Nephron (organoid): ENCODE results near the gene PRKG1.

Experiments
- H3K27ac Mint-ChIP-seq, 3 experiments: 2 replicates each; pipeline ENCODE4 v1.8.0; 2020; ENCODE audit warnings: mixed read lengths in 3 of 3, mild to moderate bottlenecking in 2 of 3, moderate library complexity in 1 of 3
- H3K27me3 Mint-ChIP-seq: 2 replicates; pipeline ENCODE4 v1.8.0; 2021; ENCODE audit warnings: low read depth, mild to moderate bottlenecking, moderate library complexity, mixed read lengths
- H3K36me3 Mint-ChIP-seq: 2 replicates; pipeline ENCODE4 v1.8.0; 2020; ENCODE audit warnings: low read depth, mixed read lengths
- H3K4me1 Mint-ChIP-seq: 2 replicates; pipeline ENCODE4 v1.8.0; 2020; ENCODE audit warnings: mixed read lengths
- H3K4me3 Mint-ChIP-seq, 3 experiments: 2 replicates each; pipeline ENCODE4 v1.8.0; 2020; ENCODE audit warnings: mild to moderate bottlenecking in 3 of 3, mixed read lengths in 3 of 3, moderate library complexity in 2 of 3
- H3K9me3 Mint-ChIP-seq: 2 replicates; pipeline ENCODE4 v1.8.0; 2020; ENCODE audit warnings: mixed read lengths
- TF ChIP-seq, protein P1 (sequence below), 3 experiments: fragments of 200-600 bp; sonication (generic); IDR thresholded peaks; one replicate each; pipeline ENCODE4 v1.5.0; 2021; ENCODE audit warnings: antibody characterized with exemption in 3 of 3; ENCODE audit not compliant: unreplicated experiment in 3 of 3

PRKG1 gene

DNA sequence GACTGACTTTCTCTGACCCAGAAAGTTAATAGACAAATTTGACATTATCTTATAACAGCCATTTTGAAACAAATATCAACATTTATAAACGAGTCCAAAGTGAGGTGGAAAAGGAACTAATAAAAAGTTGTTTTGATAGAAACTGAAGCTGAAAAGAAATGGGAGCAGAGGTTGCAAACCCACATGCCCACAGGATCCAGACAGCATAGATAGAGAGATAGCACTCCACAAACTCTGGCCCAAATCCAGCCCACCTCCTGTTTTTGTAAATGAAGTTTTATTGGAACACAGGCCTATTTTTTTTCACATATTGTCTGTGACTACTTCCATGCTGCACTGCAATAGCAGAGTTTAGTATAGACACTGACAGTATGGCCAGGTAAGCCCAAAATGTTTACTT, 171.9 kb downstream of the PRKG1 start:
- H3K4me3 Mint-ChIP-seq, result no peak overlapping the region
- H3K4me1 Mint-ChIP-seq, result peaks cover 81% of the 10 kb centered on the region
- no peaks in the 10 kb centered on the region for H3K9me3 Mint-ChIP-seq
- H3K36me3 Mint-ChIP-seq, result no peaks in the 10 kb centered on the region
- H3K27me3 Mint-ChIP-seq, result no peaks in the 10 kb centered on the region
- H3K27ac Mint-ChIP-seq, result peak overlapping the region; percentile 84 to 90 (median 88)
- TF ChIP-seq, protein P1, sequence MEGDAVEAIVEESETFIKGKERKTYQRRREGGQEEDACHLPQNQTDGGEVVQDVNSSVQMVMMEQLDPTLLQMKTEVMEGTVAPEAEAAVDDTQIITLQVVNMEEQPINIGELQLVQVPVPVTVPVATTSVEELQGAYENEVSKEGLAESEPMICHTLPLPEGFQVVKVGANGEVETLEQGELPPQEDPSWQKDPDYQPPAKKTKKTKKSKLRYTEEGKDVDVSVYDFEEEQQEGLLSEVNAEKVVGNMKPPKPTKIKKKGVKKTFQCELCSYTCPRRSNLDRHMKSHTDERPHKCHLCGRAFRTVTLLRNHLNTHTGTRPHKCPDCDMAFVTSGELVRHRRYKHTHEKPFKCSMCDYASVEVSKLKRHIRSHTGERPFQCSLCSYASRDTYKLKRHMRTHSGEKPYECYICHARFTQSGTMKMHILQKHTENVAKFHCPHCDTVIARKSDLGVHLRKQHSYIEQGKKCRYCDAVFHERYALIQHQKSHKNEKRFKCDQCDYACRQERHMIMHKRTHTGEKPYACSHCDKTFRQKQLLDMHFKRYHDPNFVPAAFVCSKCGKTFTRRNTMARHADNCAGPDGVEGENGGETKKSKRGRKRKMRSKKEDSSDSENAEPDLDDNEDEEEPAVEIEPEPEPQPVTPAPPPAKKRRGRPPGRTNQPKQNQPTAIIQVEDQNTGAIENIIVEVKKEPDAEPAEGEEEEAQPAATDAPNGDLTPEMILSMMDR (IDR thresholded peaks at IDR 0.05; ENCODE audit: unreplicated experiment in 3 of 3), result no peak

- Mint-ChIP-seq H3K36me3 (no peaks in the 10 kb centered on the region), H3K4me1 (peaks cover 57% of the 10 kb centered on the region), H3K27me3 (no peaks in the 10 kb centered on the region), H3K27ac (peak overlapping the region; percentile 11 to 56 (median 26)), H3K4me3 (no peak overlapping the region), H3K9me3 (no peaks in the 10 kb centered on the region)
- TF ChIP-seq, protein P1 (IDR thresholded peaks at IDR 0.05; ENCODE audit: unreplicated experiment in 3 of 3), result no peak
Measured at GRCh38 chr10:51250278-51250920, 176.1 kb downstream of the PRKG1 start.

DNA sequence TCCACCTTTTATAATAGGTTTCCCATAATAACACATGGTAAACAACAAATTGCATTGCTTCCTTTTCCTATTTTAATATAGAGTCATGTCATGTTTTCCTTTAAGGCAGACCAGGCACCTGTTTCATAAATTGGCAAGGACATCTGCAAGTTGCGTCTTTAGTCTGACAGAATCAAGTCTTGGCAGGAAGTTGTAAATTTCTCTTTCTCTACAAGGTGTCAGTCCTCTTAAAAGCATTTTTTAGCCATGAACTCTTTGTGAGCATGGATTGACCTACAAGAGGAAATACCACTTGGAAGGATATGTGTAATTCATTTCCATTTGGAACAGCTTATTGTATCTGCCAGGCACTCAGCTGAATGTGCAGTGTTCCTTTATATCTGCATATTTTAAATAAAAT, 176.8 kb downstream of the PRKG1 start:
- Mint-ChIP-seq H3K9me3 (no peaks in the 10 kb centered on the region), H3K4me1 (peaks cover 55% of the 10 kb centered on the region), H3K36me3 (no peaks in the 10 kb centered on the region), H3K27ac (peak overlapping the region; percentile 11 to 56 (median 26)), H3K4me3 (no peak overlapping the region), H3K27me3 (no peaks in the 10 kb centered on the region)
- TF ChIP-seq, protein P1 (IDR thresholded peaks at IDR 0.05; ENCODE audit: unreplicated experiment in 3 of 3), result no peak

GRCh38 chr10:51255381-51255780, 181.1 kb downstream of the PRKG1 start:
- Mint-ChIP-seq H3K4me3 (no peak overlapping the region), H3K4me1 (peaks cover 49% of the 10 kb centered on the region), H3K36me3 (no peaks in the 10 kb centered on the region), H3K27me3 (no peaks in the 10 kb centered on the region), H3K9me3 (no peaks in the 10 kb centered on the region), H3K27ac (peak overlapping the region; percentile 14 to 29 (median 21))
- TF ChIP-seq, protein P1 (IDR thresholded peaks at IDR 0.05; ENCODE audit: unreplicated experiment in 3 of 3), result no peak

DNA sequence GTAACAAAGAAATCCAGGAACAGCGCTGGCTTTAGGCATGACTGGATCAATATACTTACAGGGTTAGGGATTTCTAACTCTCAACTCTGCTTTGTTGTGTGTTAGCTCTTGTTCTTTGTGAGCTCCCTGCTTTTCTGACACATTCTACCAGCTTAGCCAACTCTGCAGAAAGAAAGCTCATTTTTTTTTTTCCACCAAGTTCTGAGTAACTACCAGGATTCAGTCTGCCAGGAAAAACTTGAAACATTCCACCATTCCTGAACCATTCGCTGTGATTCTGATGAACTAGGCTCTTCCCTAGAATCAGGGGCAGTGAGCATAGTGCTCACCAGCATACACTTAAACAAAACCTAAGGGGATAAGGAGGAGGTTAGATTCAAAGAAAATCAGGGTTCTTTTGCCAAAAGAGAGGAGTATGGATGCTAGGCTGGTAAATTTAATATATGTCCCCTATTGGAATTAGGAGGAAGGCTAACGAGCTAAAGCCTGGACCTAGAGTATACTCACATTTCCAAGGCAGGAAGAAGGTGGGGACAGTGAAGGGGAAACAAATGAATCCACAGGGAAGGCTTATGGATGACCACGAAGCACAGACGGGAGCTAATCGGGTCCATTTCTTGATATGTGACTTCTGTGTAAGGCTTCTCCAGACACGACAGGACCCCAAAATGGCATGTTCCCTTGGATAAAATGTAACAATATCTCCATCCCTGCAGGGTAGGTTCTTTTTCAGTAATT, 183.4 kb downstream of the PRKG1 start:
- Mint-ChIP-seq H3K4me3 (no peak overlapping the region), H3K36me3 (no peaks in the 10 kb centered on the region), H3K27ac (peak overlapping the region in 2 of 3 experiments; percentile 12 to 15), H3K9me3 (no peaks in the 10 kb centered on the region), H3K4me1 (peaks cover 36% of the 10 kb centered on the region), H3K27me3 (no peaks in the 10 kb centered on the region)
- TF ChIP-seq, protein P1 (IDR thresholded peaks at IDR 0.05; ENCODE audit: unreplicated experiment in 3 of 3), result no peak
